NB4 (cell line): Measurements from ENCODE around the gene SPEM2.

Source experiments
- DNase-seq: peaks from one replicate; pipeline ENCODE4 v3.0.0; 2010; ENCODE audit warnings: low read depth
- H3K4me3 ChIP-seq: one replicate; pipeline ENCODE4 v1.5.1; 2011; ENCODE audit warnings: mild to moderate bottlenecking, low read depth, low read length, moderate library complexity
- CTCF ChIP-seq: IDR thresholded peaks from one replicate; pipeline ENCODE4 v1.5.1; 2012; ENCODE audit warnings: low read depth, low read length
- MYC ChIP-seq: IDR thresholded peaks from 2 replicates; pipeline ENCODE4 v1.6.1; 2011; ENCODE audit warnings: low read depth, low read length
- POLR2A ChIP-seq: IDR thresholded peaks from 2 replicates; pipeline ENCODE4 v1.6.1; 2011; ENCODE audit warnings: mild to moderate bottlenecking; ENCODE audit not compliant: insufficient read length; ENCODE audit errors: extremely low read depth
- TF ChIP-seq, protein P1 (sequence below): IDR thresholded peaks from 2 replicates; pipeline ENCODE4 v1.6.1; 2011; ENCODE audit warnings: low read depth, low read length

SPEM2 gene

GRCh38 chr17:7444682-7445618, 19.5 kb downstream of the SPEM2 start, which contains the start of gene CHRNB1:
TSS of gene CHRNB1 (plus strand) at chr17:7445061. CDS start at chr17:7445128, 67 bp downstream.
- no peak within 1 kb of the TSS for H3K4me3 ChIP-seq
- TF ChIP-seq MYC (no peak), POLR2A (no peak), CTCF (no peak)
- TF ChIP-seq, protein P1, sequence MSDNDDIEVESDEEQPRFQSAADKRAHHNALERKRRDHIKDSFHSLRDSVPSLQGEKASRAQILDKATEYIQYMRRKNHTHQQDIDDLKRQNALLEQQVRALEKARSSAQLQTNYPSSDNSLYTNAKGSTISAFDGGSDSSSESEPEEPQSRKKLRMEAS: no peak
- DNase-seq: no peak

DNA sequence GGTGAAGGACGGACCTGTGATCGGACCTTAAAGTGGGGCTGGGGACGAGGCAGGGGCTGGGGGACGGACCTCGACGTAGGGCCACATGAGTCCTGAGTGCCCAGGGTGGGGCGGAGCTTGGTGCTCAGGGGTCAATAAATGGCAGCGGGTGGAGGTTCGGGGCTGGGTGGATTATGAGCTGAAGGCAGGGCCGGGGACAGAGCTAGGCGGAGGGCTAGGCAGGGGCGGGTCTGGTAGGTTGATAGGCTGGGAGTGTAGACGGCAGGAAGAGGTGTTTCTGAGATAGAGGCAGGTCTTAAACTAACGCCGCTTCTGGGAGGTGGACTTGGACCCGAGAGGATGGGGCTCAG, 20.2 kb downstream of the SPEM2 start:
- no peak for TF ChIP-seq CTCF
- TF ChIP-seq POLR2A: no peak
- TF ChIP-seq, protein P1: no peak
- TF ChIP-seq MYC: no peak
- DNase-seq: no peak
- no peak overlapping the region for H3K4me3 ChIP-seq

DNA sequence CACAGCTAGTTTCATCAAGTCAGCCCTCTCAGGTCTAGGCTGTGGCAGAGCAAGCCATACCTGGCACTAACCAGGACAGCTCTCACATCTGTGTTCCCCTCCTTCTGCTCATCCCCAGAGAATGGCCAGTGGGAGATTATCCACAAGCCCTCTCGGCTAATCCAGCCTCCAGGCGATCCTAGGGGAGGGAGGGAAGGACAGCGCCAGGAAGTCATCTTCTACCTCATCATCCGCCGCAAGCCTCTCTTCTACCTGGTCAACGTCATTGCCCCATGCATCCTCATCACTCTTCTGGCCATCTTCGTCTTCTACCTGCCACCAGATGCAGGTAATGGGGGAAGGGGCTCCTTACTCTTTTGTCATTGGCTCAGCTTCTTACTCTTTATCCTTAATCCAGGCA, 23.0 kb downstream of the SPEM2 start:
- DNase-seq: no peak
- no peak overlapping the region for H3K4me3 ChIP-seq
- TF ChIP-seq, protein P1: no peak
- TF ChIP-seq MYC (no peak), CTCF (no peak), POLR2A (no peak)

DNA sequence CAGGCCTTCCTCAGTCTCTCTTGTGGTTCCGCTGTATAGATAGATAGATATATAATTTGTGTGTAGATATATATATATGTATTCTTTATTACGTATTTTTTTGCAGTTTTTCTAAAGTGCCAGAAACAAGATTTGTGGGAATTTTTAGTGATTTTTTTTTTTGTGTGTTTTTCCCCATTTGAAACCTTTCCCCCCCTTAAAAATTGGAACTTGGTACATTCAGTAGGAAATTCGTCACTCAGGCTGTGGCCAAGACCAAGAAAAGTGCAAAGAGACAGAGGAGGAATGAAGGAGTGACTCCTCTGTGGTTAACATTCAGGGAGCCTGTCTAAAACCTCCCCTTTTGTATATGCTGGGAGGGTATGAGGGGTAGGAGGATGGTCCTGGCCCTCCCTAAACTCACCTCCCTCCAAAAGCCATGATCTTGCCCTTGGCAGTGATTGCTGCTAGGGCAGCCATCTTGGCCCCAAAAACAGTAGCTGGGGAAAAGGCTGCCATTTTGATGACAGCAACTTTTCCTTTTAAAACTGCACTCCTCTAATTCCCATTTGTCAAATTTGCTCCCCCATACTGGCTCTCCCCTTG, 34.6 kb downstream of the SPEM2 start:
- H3K4me3 ChIP-seq: no peak overlapping the region
- TF ChIP-seq CTCF: no peak
- no peak for TF ChIP-seq POLR2A
- no peak for TF ChIP-seq MYC
- TF ChIP-seq, protein P1: no peak
- DNase-seq: no peak

- no peak overlapping the region for H3K4me3 ChIP-seq
- DNase-seq: no peak
These were observed 35.6 kb downstream of the SPEM2 start for GRCh38 chr17:7460850-7461660.

More at GRCh38 chr17:7460850-7461660, 35.6 kb downstream of the SPEM2 start:
- TF ChIP-seq, protein P1: no peak
- TF ChIP-seq CTCF: no peak
- no peak for TF ChIP-seq POLR2A
- TF ChIP-seq MYC: no peak
